Measurements from ENCODE around the gene UNC13D. TPM values are rescaled to one million over a fixed set of nuclear protein-coding genes. Genes with fewer than 3 reads are reported as not detected.
"Not testable (repeated sequence)": the region's sequence is repeated elsewhere in the genome, so short reads cannot be mapped to it uniquely, and the experiment has no call there.

Gene UNC13D
- total RNA-seq, 1 donor from 2014 or later = 7.1 TPM

DNA sequence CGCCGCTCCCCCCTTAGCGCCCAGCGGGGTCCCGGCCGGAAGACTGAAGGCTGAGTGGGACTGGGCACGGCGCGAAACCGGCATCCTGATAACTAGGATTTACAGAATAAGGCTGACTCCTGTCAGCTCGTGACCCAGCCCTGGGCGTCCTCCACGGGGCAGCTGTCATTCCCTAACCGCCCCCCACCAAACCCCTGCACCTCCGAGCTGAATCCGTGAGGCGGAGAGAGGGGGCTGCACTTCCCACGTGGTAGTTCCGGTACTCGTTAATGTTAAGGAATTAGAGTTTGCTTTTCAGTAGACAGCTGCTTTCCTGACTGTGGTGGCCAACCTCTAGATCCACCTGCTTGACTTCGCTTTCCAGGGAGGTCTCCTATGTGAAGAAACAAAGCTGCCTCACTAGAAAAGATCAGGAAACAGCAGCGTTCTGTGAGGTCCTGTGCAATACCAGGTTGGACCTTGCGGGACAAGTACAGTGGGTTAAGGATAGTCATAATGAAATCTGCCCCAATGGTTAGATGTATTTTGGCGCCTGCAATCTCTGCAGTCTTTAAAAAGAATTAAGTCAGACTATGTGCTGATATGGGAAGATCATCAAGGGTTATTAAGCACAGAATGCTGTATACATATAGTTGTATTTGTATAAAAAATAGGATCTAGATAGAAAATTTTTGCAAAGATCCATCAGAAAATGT lies 12.0 kb upstream of the UNC13D start:
- Mint-ChIP-seq H3K27ac (peak overlapping the region; percentile 71), H3K9me3 (no peaks in the 10 kb centered on the region), H3K27me3 (no peaks in the 10 kb centered on the region), H3K4me3 (no peak overlapping the region), H3K4me1 (ENCODE audit: unreplicated experiment) (peaks cover 10% of the 10 kb centered on the region), H3K36me3 (no peaks in the 10 kb centered on the region)
- TF ChIP-seq, protein P1, sequence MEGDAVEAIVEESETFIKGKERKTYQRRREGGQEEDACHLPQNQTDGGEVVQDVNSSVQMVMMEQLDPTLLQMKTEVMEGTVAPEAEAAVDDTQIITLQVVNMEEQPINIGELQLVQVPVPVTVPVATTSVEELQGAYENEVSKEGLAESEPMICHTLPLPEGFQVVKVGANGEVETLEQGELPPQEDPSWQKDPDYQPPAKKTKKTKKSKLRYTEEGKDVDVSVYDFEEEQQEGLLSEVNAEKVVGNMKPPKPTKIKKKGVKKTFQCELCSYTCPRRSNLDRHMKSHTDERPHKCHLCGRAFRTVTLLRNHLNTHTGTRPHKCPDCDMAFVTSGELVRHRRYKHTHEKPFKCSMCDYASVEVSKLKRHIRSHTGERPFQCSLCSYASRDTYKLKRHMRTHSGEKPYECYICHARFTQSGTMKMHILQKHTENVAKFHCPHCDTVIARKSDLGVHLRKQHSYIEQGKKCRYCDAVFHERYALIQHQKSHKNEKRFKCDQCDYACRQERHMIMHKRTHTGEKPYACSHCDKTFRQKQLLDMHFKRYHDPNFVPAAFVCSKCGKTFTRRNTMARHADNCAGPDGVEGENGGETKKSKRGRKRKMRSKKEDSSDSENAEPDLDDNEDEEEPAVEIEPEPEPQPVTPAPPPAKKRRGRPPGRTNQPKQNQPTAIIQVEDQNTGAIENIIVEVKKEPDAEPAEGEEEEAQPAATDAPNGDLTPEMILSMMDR (conservative IDR thresholded peaks at IDR 0.05) = peak; percentile 2
- peak; percentile 84 for DNase-seq (ENCODE audit: extremely low spot score, unreplicated experiment)

- Mint-ChIP-seq H3K36me3 (no peaks in the 10 kb centered on the region), H3K4me1 (ENCODE audit: unreplicated experiment) (peaks cover 10% of the 10 kb centered on the region), H3K4me3 (no peak within 1 kb of the TSS), H3K9me3 (no peaks in the 10 kb centered on the region), H3K27me3 (no peaks in the 10 kb centered on the region), H3K27ac (peak within 1 kb of the TSS; percentile 71)
- DNase-seq (ENCODE audit: extremely low spot score, unreplicated experiment) = peak; percentile 95
- TF ChIP-seq, protein P1 (conservative IDR thresholded peaks at IDR 0.05) = peak; percentile 67
These were observed 11.3 kb upstream of the UNC13D start, which contains the start of gene WBP2 for GRCh38 chr17:75855310-75856061. Gene WBP2 (minus strand): TSS chr17:75855335. CDS start chr17:75855297, 38 bp downstream.

GRCh38 chr17:75854881-75855309 lies 10.7 kb upstream of the UNC13D start:
- TF ChIP-seq, protein P1 (conservative IDR thresholded peaks at IDR 0.05) = no peak
- no peak overlapping the region for H3K4me3 Mint-ChIP-seq
- H3K4me1 Mint-ChIP-seq (ENCODE audit: unreplicated experiment) = peaks cover 10% of the 10 kb centered on the region

DNA sequence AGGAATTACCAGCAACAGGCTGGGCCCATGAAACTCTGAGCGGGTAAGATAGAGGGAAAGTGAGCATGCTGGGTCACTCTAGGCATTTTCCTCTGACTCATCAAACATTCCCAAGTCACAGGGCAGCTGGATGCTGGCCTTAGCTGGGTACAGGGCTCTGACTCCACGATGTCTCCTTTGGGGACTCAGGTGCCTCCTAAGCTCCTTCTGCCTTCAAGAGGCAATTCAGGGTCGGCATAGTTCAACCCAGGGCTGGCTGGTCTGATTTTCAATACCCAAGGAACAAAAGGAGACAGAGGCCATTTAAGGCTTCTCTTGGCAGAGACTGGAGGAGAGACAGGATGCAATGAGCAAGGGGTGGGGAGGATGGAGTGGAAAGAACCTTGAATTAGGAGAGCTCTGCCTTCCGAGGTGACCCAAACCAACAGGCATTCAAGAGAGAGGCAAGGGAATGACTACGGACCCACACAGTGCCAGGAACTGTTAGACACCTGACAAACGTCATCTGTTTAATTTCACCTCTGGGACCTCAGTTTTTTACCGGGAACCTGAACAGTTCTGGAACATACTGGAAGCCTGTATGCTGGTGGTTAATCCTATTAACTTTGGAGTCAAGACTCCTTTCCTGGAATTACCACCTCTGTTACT lies 10.0 kb upstream of the UNC13D start:
- no peak for DNase-seq (ENCODE audit: extremely low spot score, unreplicated experiment)
- Mint-ChIP-seq H3K36me3 (no peaks in the 10 kb centered on the region), H3K4me3 (no peak overlapping the region), H3K4me1 (ENCODE audit: unreplicated experiment) (peaks cover 10% of the 10 kb centered on the region), H3K27me3 (no peaks in the 10 kb centered on the region), H3K9me3 (no peaks in the 10 kb centered on the region), H3K27ac (no peak overlapping the region)
- TF ChIP-seq, protein P1 (conservative IDR thresholded peaks at IDR 0.05) = no peak

More at GRCh38 chr17:75854881-75855309, 10.7 kb upstream of the UNC13D start:
- Mint-ChIP-seq H3K27ac (no peak overlapping the region), H3K36me3 (no peaks in the 10 kb centered on the region), H3K27me3 (no peaks in the 10 kb centered on the region), H3K9me3 (no peaks in the 10 kb centered on the region)
- DNase-seq (ENCODE audit: extremely low spot score, unreplicated experiment) = no peak

DNA sequence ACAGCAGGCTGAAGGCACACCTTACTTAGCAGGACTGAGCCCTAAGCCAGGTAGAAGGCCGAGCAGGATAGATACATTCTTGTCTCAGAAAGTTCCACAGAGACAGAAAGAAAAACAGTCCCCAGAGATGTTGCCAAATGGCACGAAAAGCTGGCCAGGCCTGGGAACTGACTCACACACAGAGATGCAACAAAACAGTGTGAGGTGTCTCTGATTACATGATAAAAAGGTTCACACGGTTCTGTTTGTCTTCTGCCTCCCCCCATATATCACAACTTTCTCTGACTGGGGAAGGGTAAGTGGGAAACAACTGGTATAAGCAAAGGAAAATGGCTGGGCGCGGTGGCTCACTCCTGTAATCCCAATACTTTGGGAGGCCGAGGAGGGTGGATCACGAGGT lies 9.2 kb upstream of the UNC13D start:
- no peaks in the 10 kb centered on the region for H3K27me3 Mint-ChIP-seq
- H3K4me1 Mint-ChIP-seq (ENCODE audit: unreplicated experiment) = peaks cover 10% of the 10 kb centered on the region
- H3K4me3 Mint-ChIP-seq = peak overlapping the region; percentile 65
- no peak for DNase-seq (ENCODE audit: extremely low spot score, unreplicated experiment)
- peak overlapping the region; percentile 63 for H3K27ac Mint-ChIP-seq
- H3K9me3 Mint-ChIP-seq = no peaks in the 10 kb centered on the region
- TF ChIP-seq, protein P1 (conservative IDR thresholded peaks at IDR 0.05) = no peak
- H3K36me3 Mint-ChIP-seq = peaks cover under 1% of the 10 kb centered on the region

DNA sequence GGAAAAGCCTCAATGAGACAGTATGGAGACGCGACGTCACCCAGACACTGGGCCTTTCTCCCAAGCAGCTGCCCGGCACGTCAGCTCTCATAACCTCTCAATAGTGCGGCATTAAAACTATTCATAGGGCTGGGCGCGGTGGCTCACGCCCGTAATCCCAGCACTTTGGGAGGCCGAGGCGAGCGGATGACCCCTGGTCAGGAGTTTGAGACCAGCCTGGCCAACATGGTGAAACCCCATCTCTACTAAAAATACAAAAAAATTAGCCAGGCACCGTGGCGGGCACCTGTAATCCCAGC lies 7.4 kb upstream of the UNC13D start:
- not testable (repeated sequence) for H3K4me3 Mint-ChIP-seq; DNase-seq (ENCODE audit: extremely low spot score, unreplicated experiment); H3K27me3 Mint-ChIP-seq; H3K36me3 Mint-ChIP-seq; H3K9me3 Mint-ChIP-seq; H3K27ac Mint-ChIP-seq; H3K4me1 Mint-ChIP-seq (ENCODE audit: unreplicated experiment)

Data from type B pancreatic cell (in vitro differentiated cells).